K562 (cell line): ENCODE measurements around the gene FAM120B. TPM values are rescaled to one million over a fixed set of nuclear protein-coding genes. Genes with fewer than 3 reads are reported as not detected.

Source experiments
- ARID2 ChIP-seq: fragments of 450-650 bp; IDR thresholded peaks from 2 replicates; pipeline ENCODE4 v1.6.1; 2017; ENCODE audit warnings: antibody characterized with exemption, mild to moderate bottlenecking
- CBX1 ChIP-seq: sonication (generic); IDR thresholded peaks from 2 replicates; pipeline ENCODE4 v1.6.1; 2016; ENCODE audit warnings: antibody characterized with exemption, low read depth, mild to moderate bottlenecking
- MAZ ChIP-seq, 2 experiments: fragments of 450-650 bp in 1 of 2; sonication (generic) in 1 of 2; formaldehyde crosslinking; IDR thresholded peaks in 1 of 2; conservative IDR thresholded peaks in 1 of 2; 2 replicates each; pipeline versions ENCODE4 v1.4.0 to v1.5.0; 2020; ENCODE audit warnings: mild to moderate bottlenecking in 1 of 2, missing genetic modification reagents in 1 of 2
- MYNN ChIP-seq, 2 experiments: sonication (generic); formaldehyde crosslinking in 1 of 2; IDR thresholded peaks; 2 replicates each; pipeline versions ENCODE4 v1.5.0 to v1.6.1; 2016 to 2020; ENCODE audit warnings: antibody characterized with exemption in 1 of 2, missing genetic modification reagents in 1 of 2
- NR2F6 ChIP-seq: fragments of 450-650 bp; formaldehyde crosslinking; IDR thresholded peaks from 2 replicates; pipeline ENCODE4 v1.4.0; 2020; ENCODE audit warnings: mild to moderate bottlenecking
- POLR3A ChIP-seq: IDR thresholded peaks from 2 replicates; pipeline ENCODE4 v1.6.1; 2011; ENCODE audit warnings: borderline replicate concordance, mild to moderate bottlenecking, moderate library complexity; ENCODE audit not compliant: insufficient read length, insufficient read depth; ENCODE audit errors: extremely low read depth
- PRDM10 ChIP-seq: fragments of 450-650 bp; IDR thresholded peaks from 2 replicates; pipeline ENCODE4 v1.6.1; 2018; ENCODE audit not compliant: partially characterized antibody
- TEAD4 ChIP-seq, 2 experiments: sonication (generic) in 1 of 2; formaldehyde crosslinking in 1 of 2; IDR thresholded peaks; 2 replicates each; pipeline versions ENCODE4 v1.6.1 to v1.8.0; 2012 to 2022; ENCODE audit warnings: borderline replicate concordance in 1 of 2, inconsistent platforms in 1 of 2, low read length in 1 of 2, mild to moderate bottlenecking in 1 of 2, missing genetic modification reagents in 1 of 2
- ZBTB33 ChIP-seq: sonication (generic); formaldehyde crosslinking; IDR thresholded peaks from 2 replicates; pipeline ENCODE4 v1.8.1; 2023; ENCODE audit warnings: mild to moderate bottlenecking, missing genetic modification reagents
- ZBTB9 ChIP-seq: fragments of 450-650 bp; formaldehyde crosslinking; IDR thresholded peaks from 2 replicates; pipeline ENCODE4 v1.4.0; 2020; ENCODE audit warnings: mild to moderate bottlenecking, moderate library complexity
- polyA plus RNA-seq, 8 experiments: library from polyadenylated mRNA; depleted of rRNA in 4 of 8; stranded (reverse) in 5 of 8; unstranded in 3 of 8; fragments of >200 nt; fragmentation: Nextera tagmentation in 2 of 8; fragmentation: Illumina TruSeq in 1 of 8; extraction: Ambion mirVana in 2 of 8; extraction: Trizol in 1 of 8; gene quantifications; 2 replicates each; pipeline versions ENCODE4 v1.2.1 to v1.2.3, GENCODE V29; 2011 to 2014; ENCODE audit warnings: inconsistent platforms in 1 of 8, missing spikeins in 1 of 8
- total RNA-seq, 7 experiments: library from RNA; depleted of rRNA in 6 of 7; stranded (reverse); fragments of >200 nt in 6 of 7; fragmentation: Illumina TruSeq in 2 of 7; extraction: Trizol in 2 of 7; gene quantifications; 2 replicates each; pipeline versions ENCODE4 v1.2.1 to v1.2.3, GENCODE V29; 2011 to 2021; ENCODE audit warnings: low replicate concordance in 1 of 7
- TF ChIP-seq, protein P1 (sequence below), 2 experiments: fragments of 250-450 bp in 1 of 2; fragments of 450-650 bp in 1 of 2; sonication (Bioruptor Pico) in 1 of 2; IDR thresholded peaks; 2 replicates each; pipeline versions ENCODE4 v1.6.1 to v1.8.0; 2016 to 2021; ENCODE audit warnings: mild to moderate bottlenecking in 2 of 2, moderate library complexity in 2 of 2, missing compliant biosample characterization in 1 of 2, missing genetic modification characterization in 1 of 2
- TF ChIP-seq, protein P2 (sequence below): fragments of 200-800 bp; sonication (Bioruptor generic); IDR thresholded peaks from 2 replicates; pipeline ENCODE4 v1.6.1; 2017; ENCODE audit warnings: missing genetic modification characterization, missing compliant biosample characterization
- TF ChIP-seq, protein P3 (sequence below): fragments of 450-650 bp; IDR thresholded peaks from 2 replicates; pipeline ENCODE4 v1.6.1; 2014; ENCODE audit warnings: low read depth, mild to moderate bottlenecking, moderate library complexity, borderline replicate concordance

Gene FAM120B
- total and polyA plus RNA-seq, 9 of the 15 experiments (the other 6 are each of a cell fraction or from before 2014, with no cell fraction given) = 3.5 to 22.6 (median 14.7) TPM

DNA sequence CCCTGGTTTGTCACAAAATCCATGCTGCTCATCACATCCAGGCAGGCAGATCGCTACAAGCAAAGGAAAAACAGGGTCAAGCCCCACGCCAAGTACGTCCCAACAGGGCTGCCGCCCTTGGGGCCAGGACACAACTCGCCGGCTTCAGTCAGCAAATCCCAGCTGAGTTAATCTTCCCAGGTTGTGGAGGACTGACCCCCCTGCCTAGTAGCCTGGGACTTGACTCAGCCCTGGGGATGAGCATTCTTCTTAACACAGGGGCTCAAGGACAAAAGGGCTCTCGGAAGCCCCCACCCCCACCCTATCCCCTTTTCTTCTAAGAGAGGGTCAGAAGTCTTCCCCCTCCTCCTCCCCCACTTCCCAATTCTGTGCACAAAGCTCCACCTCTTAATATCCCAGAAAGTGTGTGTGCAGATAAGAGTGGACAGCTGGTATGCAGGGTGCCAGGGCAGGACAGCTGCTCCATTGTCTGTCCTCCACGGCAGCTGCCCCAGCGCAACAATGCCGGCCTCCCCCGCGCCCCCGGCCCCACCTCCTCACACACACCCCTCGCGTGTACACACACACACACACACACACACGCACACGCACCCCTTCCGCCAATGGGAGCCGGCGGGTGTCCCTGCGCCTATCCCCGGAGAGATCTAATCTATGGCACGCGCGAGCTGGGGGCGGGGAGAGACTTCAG, 20.2 kb upstream of the FAM120B start (continued):
- TF ChIP-seq, protein P1, sequence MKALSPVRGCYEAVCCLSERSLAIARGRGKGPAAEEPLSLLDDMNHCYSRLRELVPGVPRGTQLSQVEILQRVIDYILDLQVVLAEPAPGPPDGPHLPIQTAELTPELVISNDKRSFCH (CRISPR knock-in tag; IDR thresholded peaks at IDR 0.05) = no peak
- TF ChIP-seq, protein P1 (tag; IDR thresholded peaks at IDR 0.05) = no peak
- TF ChIP-seq PRDM10 (no peak), ARID2 (no peak), MAZ (CRISPR knock-in tag; conservative IDR thresholded peaks at IDR 0.05 in 1 of 2, IDR thresholded peaks at IDR 0.05 in 1 of 2) (peak in 1 of 2 experiments; percentile 30; a peak in 1 of 4 replicates), POLR3A (no peak), ZBTB9 (CRISPR knock-in tag) (no peak), NR2F6 (CRISPR knock-in tag) (no peak), ZBTB33 (CRISPR knock-in tag) (no peak), TEAD4 (IDR thresholded peaks at IDR 0.05; ENCODE audit: low read length) (no peak), TEAD4 (CRISPR knock-in tag; IDR thresholded peaks at IDR 0.05; ENCODE audit: borderline replicate concordance) (no peak), CBX1 (no peak), MYNN (IDR thresholded peaks at IDR 0.05) (no peak), MYNN (CRISPR knock-in tag; IDR thresholded peaks at IDR 0.05) (no peak)
- TF ChIP-seq, protein P2, sequence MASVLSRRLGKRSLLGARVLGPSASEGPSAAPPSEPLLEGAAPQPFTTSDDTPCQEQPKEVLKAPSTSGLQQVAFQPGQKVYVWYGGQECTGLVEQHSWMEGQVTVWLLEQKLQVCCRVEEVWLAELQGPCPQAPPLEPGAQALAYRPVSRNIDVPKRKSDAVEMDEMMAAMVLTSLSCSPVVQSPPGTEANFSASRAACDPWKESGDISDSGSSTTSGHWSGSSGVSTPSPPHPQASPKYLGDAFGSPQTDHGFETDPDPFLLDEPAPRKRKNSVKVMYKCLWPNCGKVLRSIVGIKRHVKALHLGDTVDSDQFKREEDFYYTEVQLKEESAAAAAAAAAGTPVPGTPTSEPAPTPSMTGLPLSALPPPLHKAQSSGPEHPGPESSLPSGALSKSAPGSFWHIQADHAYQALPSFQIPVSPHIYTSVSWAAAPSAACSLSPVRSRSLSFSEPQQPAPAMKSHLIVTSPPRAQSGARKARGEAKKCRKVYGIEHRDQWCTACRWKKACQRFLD = no peak
- TF ChIP-seq, protein P3, sequence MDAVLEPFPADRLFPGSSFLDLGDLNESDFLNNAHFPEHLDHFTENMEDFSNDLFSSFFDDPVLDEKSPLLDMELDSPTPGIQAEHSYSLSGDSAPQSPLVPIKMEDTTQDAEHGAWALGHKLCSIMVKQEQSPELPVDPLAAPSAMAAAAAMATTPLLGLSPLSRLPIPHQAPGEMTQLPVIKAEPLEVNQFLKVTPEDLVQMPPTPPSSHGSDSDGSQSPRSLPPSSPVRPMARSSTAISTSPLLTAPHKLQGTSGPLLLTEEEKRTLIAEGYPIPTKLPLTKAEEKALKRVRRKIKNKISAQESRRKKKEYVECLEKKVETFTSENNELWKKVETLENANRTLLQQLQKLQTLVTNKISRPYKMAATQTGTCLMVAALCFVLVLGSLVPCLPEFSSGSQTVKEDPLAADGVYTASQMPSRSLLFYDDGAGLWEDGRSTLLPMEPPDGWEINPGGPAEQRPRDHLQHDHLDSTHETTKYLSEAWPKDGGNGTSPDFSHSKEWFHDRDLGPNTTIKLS = no peak
